Heart left ventricle (tissue), 16 donors: ENCODE results near the gene EIF5B. TPM values are rescaled to one million over a fixed set of nuclear protein-coding genes. Genes with fewer than 3 reads are reported as not detected.
"Not testable (repeated sequence)": the region's sequence is repeated elsewhere in the genome, so short reads cannot be mapped to it uniquely, and the experiment has no call there.

Experiments used
- ATAC-seq, 4 donors: fragments of 200-7000 bp; cut with Tn5 transposase; one replicate each; pipeline ENCODE4 v1.9.1; 2020 to 2022; ENCODE audit warnings: moderate library complexity in 4 of 4, mild to moderate bottlenecking in 3 of 4, moderate number of reproducible peaks in 1 of 4
- DNase-seq, 5 donors: peaks; one replicate each; pipeline ENCODE4 v3.0.0-alpha.2; 2020
- H3K27ac ChIP-seq, 12 donors: fragments of 200-600 bp; sonication (generic) in 4 of 12; one replicate each; pipeline versions ENCODE4 v1.5.0 to v1.8.0; 2016 to 2022; ENCODE audit warnings: mild to moderate bottlenecking in 2 of 12
- H3K27me3 ChIP-seq, 9 donors: fragments of 200-600 bp; sonication (generic) in 2 of 9; one replicate each; pipeline versions ENCODE4 v1.5.1 to v1.8.0; 2016 to 2022; ENCODE audit warnings: mild to moderate bottlenecking in 3 of 9
- H3K36me3 ChIP-seq, 9 donors: fragments of 200-600 bp; sonication (generic) in 2 of 9; one replicate each; pipeline versions ENCODE4 v1.5.0 to v1.8.0; 2018 to 2022; ENCODE audit warnings: mild to moderate bottlenecking in 2 of 9
- H3K4me1 ChIP-seq, 12 donors: fragments of 200-600 bp; sonication (generic) in 4 of 12; one replicate each; pipeline versions ENCODE4 v1.5.0 to v1.8.0; 2016 to 2022; ENCODE audit warnings: mild to moderate bottlenecking in 3 of 12
- H3K4me3 ChIP-seq, 12 donors: fragments of 200-600 bp; sonication (generic) in 4 of 12; one replicate each; pipeline versions ENCODE4 v1.5.0 to v1.8.0; 2017 to 2022; ENCODE audit warnings: mild to moderate bottlenecking in 9 of 12, moderate library complexity in 4 of 12
- H3K9me3 ChIP-seq, 12 donors: fragments of 200-600 bp; sonication (generic) in 4 of 12; one replicate each; pipeline versions ENCODE4 v1.5.0 to v1.8.0; 2016 to 2022; ENCODE audit warnings: mild to moderate bottlenecking in 1 of 12
- CTCF ChIP-seq, 12 donors: fragments of 200-600 bp; sonication (generic) in 4 of 12; IDR thresholded peaks; one replicate each; pipeline versions ENCODE4 v1.5.0 to v1.8.0; 2018 to 2022; ENCODE audit warnings: antibody characterized with exemption in 12 of 12, mild to moderate bottlenecking in 5 of 12
- POLR2A ChIP-seq, 2 donors: fragments of 450-650 bp; IDR thresholded peaks; one replicate each; pipeline ENCODE4 v1.6.1; 2017; ENCODE audit warnings: antibody characterized with exemption in 2 of 2, mild to moderate bottlenecking in 2 of 2, moderate library complexity in 2 of 2
- WGBS, 4 donors: extraction: QIAGEN DNeasy Blood & Tissue Kit in 2 of 4; methylation state at CpG; one replicate each; pipeline versions ENCODE4 v1.1.5 to v1.1.7; 2013 to 2018; 5-methylcytosine and 5-hydroxymethylcytosine counted together
- intact Hi-C, 10 donors: fragments of 100-400 bp; cut with DNase I; formaldehyde crosslinking; loops; one replicate each; pipeline versions ENCODE4 v1.11.1 to v1.14.2; 2022
- polyA plus RNA-seq, 2 donors: library from polyadenylated mRNA; stranded (reverse); fragments of 200-250 nt; gene quantifications; one replicate each; pipeline ENCODE4 v1.2.3, GENCODE V29; 2013
- total RNA-seq, 9 donors: library from RNA; depleted of rRNA in 2 of 9; stranded (reverse); fragments of >200 nt in 2 of 9; fragmentation: NEBNext Ultra II Directional in 3 of 9; extraction: Animal tissue kit (Norgen Biotek cat#: 25700) in 3 of 9; gene quantifications; one replicate each; pipeline versions ENCODE4 v1.1.0 to v1.2.4, GENCODE V29; 2016 to 2023
- donor health status: ischemic (EF 13 %, LVEDD 7.1; RV severe dilation, severe dysfunction).
- donor health status: healthy with polysubstance abuse.
- donor health status: DM: no; HTN: yes; CAD: no.
- donor health status: DM: no; HTN: no; CAD: no.
- donor health status: ischemic (EF 25% LVEDD 6.9; RV normal size, moderate dysfunction).
- donor health status: ischemic (EF 25% LVEDD 5.7; RV mildly dilated, moderate dysfunction).
- donor health status: healthy.
- donor health status: DM: yes; HTN: yes; CAD: no.
- donor health status: ischemic (EF 35%, LVEDD 5.7; RV mildly dilated, moderate dysfunction).
- donor health status: nonischemic (EF 11% LVEDD 7.7; RV severe dilation, severe dysfunction).
- donor health status: DM: yes; HTN: yes; CAD: no.
- donor health status: PGD.
- donor health status: ischemic (EF 29% LVEDD 5.4; RV normal size, mild dysfunction).
- donor health status: nonischemic (EF 23%, LVEDD 6.1; RV moderate dilation, normal function).

EIF5B gene
- total and polyA plus RNA-seq, 11 donors = 56.1 to 165 (median 91.9) TPM

GRCh38 chr2:99346218-99346617 is 9.0 kb downstream of the EIF5B start:
- Histone ChIP-seq H3K36me3 (no peaks in the 10 kb centered on the region), H3K4me1 (peaks cover 0 to 16% (median 3%) of the 10 kb centered on the region in 12 donors), H3K4me3 (no peak overlapping the region), H3K27me3 (no peaks in the 10 kb centered on the region), H3K9me3 (no peaks in the 10 kb centered on the region), H3K27ac (no peak overlapping the region)
- TF ChIP-seq POLR2A (IDR thresholded peaks at IDR 0.05) = no peak
- no peak for TF ChIP-seq CTCF (IDR thresholded peaks at IDR 0.05)
- ATAC-seq (no peak), DNase-seq (no peak)
- intact Hi-C loops = no loop called here

- intact Hi-C loops = no loop called here
- Histone ChIP-seq H3K4me1 (peaks cover 0 to 16% (median 2%) of the 10 kb centered on the region in 12 donors), H3K9me3 (no peaks in the 10 kb centered on the region), H3K27me3 (no peaks in the 10 kb centered on the region), H3K4me3 (no peak overlapping the region), H3K36me3 (no peaks in the 10 kb centered on the region), H3K27ac (no peak overlapping the region)
- 92 to 98% (median 94%) methylated on average over 3 of the region's 3 CpGs for WGBS, 4 donors
- TF ChIP-seq CTCF (IDR thresholded peaks at IDR 0.05) = no peak
- no peak for TF ChIP-seq POLR2A (IDR thresholded peaks at IDR 0.05)
- no peak for DNase-seq
- ATAC-seq = no peak
Measured at GRCh38 chr2:99348173-99348572, 11.0 kb downstream of the EIF5B start.

- H3K27ac ChIP-seq = no peak overlapping the region
- intact Hi-C loops = no loop called here
- H3K4me3 ChIP-seq = no peak overlapping the region
- H3K36me3 ChIP-seq = no peaks in the 10 kb centered on the region
- no peak for TF ChIP-seq CTCF (IDR thresholded peaks at IDR 0.05)
- TF ChIP-seq POLR2A (IDR thresholded peaks at IDR 0.05) = no peak
- no peaks in the 10 kb centered on the region for H3K9me3 ChIP-seq
- H3K27me3 ChIP-seq = no peaks in the 10 kb centered on the region
- ATAC-seq (no peak), DNase-seq (no peak)
- H3K4me1 ChIP-seq = peaks cover 0 to 16% (median 3%) of the 10 kb centered on the region in 12 donors
Measured at GRCh38 chr2:99350194-99350593, 13.0 kb downstream of the EIF5B start.

- H3K27me3 ChIP-seq = no peaks in the 10 kb centered on the region
- DNase-seq (no peak), ATAC-seq (no peak)
- H3K36me3 ChIP-seq = no peaks in the 10 kb centered on the region
- TF ChIP-seq CTCF (IDR thresholded peaks at IDR 0.05) = no peak
- TF ChIP-seq POLR2A (IDR thresholded peaks at IDR 0.05) = no peak
- intact Hi-C loops = no loop called here
- peaks cover 0 to 31% (median 6%) of the 10 kb centered on the region in 12 donors for H3K4me1 ChIP-seq
- no peaks in the 10 kb centered on the region for H3K9me3 ChIP-seq
- H3K27ac ChIP-seq = no peak overlapping the region
- 89 to 98% (median 91%) methylated on average over 1 of the region's 1 CpG for WGBS, 4 donors
- H3K4me3 ChIP-seq = no peak overlapping the region
Measured at GRCh38 chr2:99354070-99354469, 16.9 kb downstream of the EIF5B start.

- intact Hi-C loops, H3K4me3 ChIP-seq, DNase-seq, H3K9me3 ChIP-seq, H3K36me3 ChIP-seq, H3K27ac ChIP-seq, H3K27me3 ChIP-seq, ATAC-seq: not testable (repeated sequence)
- peaks cover 0 to 23% (median 6%) of the 10 kb centered on the region in 12 donors for H3K4me1 ChIP-seq
- 92 to 97% (median 96%) methylated on average over 8 of the region's 8 CpGs for WGBS, 4 donors
Measured at GRCh38 chr2:99354825-99355224, 17.6 kb downstream of the EIF5B start.
